K562 (cell line): Measurements from ENCODE around the gene CNPY4. TPM values are rescaled to one million over a fixed set of nuclear protein-coding genes. Genes with fewer than 3 reads are reported as not detected.

Source experiments
- BHLHE40 ChIP-seq: IDR thresholded peaks from 2 replicates; pipeline ENCODE4 v1.6.1; 2011; ENCODE audit warnings: low read length, improper control_type of control experiment
- BMI1 ChIP-seq: fragments of 150-350 bp; IDR thresholded peaks from 2 replicates; pipeline ENCODE4 v1.6.1; 2014; ENCODE audit warnings: low read length
- CBFA2T3 ChIP-seq: fragments of 450-650 bp; IDR thresholded peaks from 2 replicates; pipeline ENCODE4 v1.6.1; 2017
- DMBX1 ChIP-seq: fragments of 250-450 bp; sonication (Bioruptor Pico); IDR thresholded peaks from 2 replicates; pipeline ENCODE4 v1.8.0; 2022; ENCODE audit warnings: inconsistent platforms, mild to moderate bottlenecking, moderate library complexity, borderline replicate concordance
- ETS2 ChIP-seq: IDR thresholded peaks from 2 replicates; pipeline ENCODE4 v1.6.1; 2016; ENCODE audit warnings: borderline replicate concordance, missing genetic modification characterization, mild to moderate bottlenecking, moderate library complexity, missing compliant biosample characterization; ENCODE audit not compliant: poor library complexity, severe bottlenecking
- ETV6 ChIP-seq, 3 experiments: fragments of 150-350 bp in 1 of 3; sonication (generic) in 1 of 3; formaldehyde crosslinking in 1 of 3; IDR thresholded peaks; 2 replicates each; pipeline versions ENCODE4 v1.6.1 to v1.8.0; 2014 to 2022; ENCODE audit warnings: borderline replicate concordance in 2 of 3, low read depth in 2 of 3, antibody characterized with exemption in 1 of 3, low read length in 1 of 3, mild to moderate bottlenecking in 1 of 3, missing genetic modification reagents in 1 of 3
- FOXA3 ChIP-seq, 2 experiments: fragments of 450-650 bp in 1 of 2; sonication (generic) in 1 of 2; formaldehyde crosslinking; IDR thresholded peaks in 1 of 2; conservative IDR thresholded peaks in 1 of 2; 2 replicates each; pipeline versions ENCODE4 v1.4.0 to v1.8.0; 2020 to 2022; ENCODE audit warnings: mild to moderate bottlenecking in 2 of 2, missing genetic modification reagents in 1 of 2
- IRF2 ChIP-seq: sonication (generic); formaldehyde crosslinking; IDR thresholded peaks from 2 replicates; pipeline ENCODE4 v1.8.1; 2022; ENCODE audit warnings: mild to moderate bottlenecking, missing genetic modification reagents
- KAT8 ChIP-seq: fragments of 450-650 bp; IDR thresholded peaks from 2 replicates; pipeline ENCODE4 v1.6.1; 2016; ENCODE audit warnings: low read depth, mild to moderate bottlenecking
- KHSRP ChIP-seq: fragments of 450-650 bp; IDR thresholded peaks from 2 replicates; pipeline ENCODE4 v1.6.1; 2017
- MIER1 ChIP-seq: fragments of 450-650 bp; IDR thresholded peaks from 2 replicates; pipeline ENCODE4 v1.6.1; 2016; ENCODE audit warnings: antibody characterized with exemption, mild to moderate bottlenecking, low read depth
- MLLT1 ChIP-seq, 2 experiments: fragments of 450-650 bp; IDR thresholded peaks; 2 replicates each; pipeline ENCODE4 v1.6.1; 2016
- NEUROD1 ChIP-seq: fragments of 150-350 bp; IDR thresholded peaks from 2 replicates; pipeline ENCODE4 v1.6.1; 2014; ENCODE audit warnings: borderline replicate concordance, low read length, low read depth; ENCODE audit not compliant: partially characterized antibody
- NR1H2 ChIP-seq: sonication (generic); formaldehyde crosslinking; IDR thresholded peaks from 2 replicates; pipeline ENCODE4 v1.4.0; 2020; ENCODE audit warnings: mild to moderate bottlenecking, missing genetic modification reagents
- PHF21A ChIP-seq: fragments of 450-650 bp; IDR thresholded peaks from 2 replicates; pipeline ENCODE4 v1.6.1; 2017; ENCODE audit warnings: low read depth, borderline replicate concordance
- PYGO2 ChIP-seq: fragments of 450-650 bp; IDR thresholded peaks from 2 replicates; pipeline ENCODE4 v1.6.1; 2016; ENCODE audit warnings: mild to moderate bottlenecking, missing genetic modification characterization, moderate library complexity, missing compliant biosample characterization
- RFX1 ChIP-seq: fragments of 450-650 bp; IDR thresholded peaks from 2 replicates; pipeline ENCODE4 v1.6.1; 2016; ENCODE audit warnings: mild to moderate bottlenecking, moderate library complexity
- SMAD2 ChIP-seq: fragments of 150-350 bp; IDR thresholded peaks from 2 replicates; pipeline ENCODE4 v1.6.1; 2014; ENCODE audit warnings: low read depth, mild to moderate bottlenecking, low read length
- SP1 ChIP-seq: sonication (generic); formaldehyde crosslinking; IDR thresholded peaks from 2 replicates; pipeline ENCODE4 v1.8.1; 2022; ENCODE audit warnings: mild to moderate bottlenecking, missing genetic modification reagents
- USF1 ChIP-seq: sonication (generic); formaldehyde crosslinking; IDR thresholded peaks from 2 replicates; pipeline ENCODE4 v1.9.0; 2022; ENCODE audit warnings: mild to moderate bottlenecking, missing genetic modification reagents
- ZNF444 ChIP-seq: fragments of 250-450 bp; sonication (Bioruptor Pico); IDR thresholded peaks from 2 replicates; pipeline ENCODE4 v1.4.0; 2020; ENCODE audit warnings: mild to moderate bottlenecking, moderate library complexity
- ZNF583 ChIP-seq: fragments of 250-450 bp; sonication (Bioruptor Pico); IDR thresholded peaks from 2 replicates; pipeline ENCODE4 v1.4.0; 2020
- polyA plus RNA-seq, 8 experiments: library from polyadenylated mRNA; depleted of rRNA in 4 of 8; stranded (reverse) in 5 of 8; unstranded in 3 of 8; fragments of >200 nt; fragmentation: Nextera tagmentation in 2 of 8; fragmentation: Illumina TruSeq in 1 of 8; extraction: Ambion mirVana in 2 of 8; extraction: Trizol in 1 of 8; gene quantifications; 2 replicates each; pipeline versions ENCODE4 v1.2.1 to v1.2.3, GENCODE V29; 2011 to 2014; ENCODE audit warnings: inconsistent platforms in 1 of 8, missing spikeins in 1 of 8
- total RNA-seq, 7 experiments: library from RNA; depleted of rRNA in 6 of 7; stranded (reverse); fragments of >200 nt in 6 of 7; fragmentation: Illumina TruSeq in 2 of 7; extraction: Trizol in 2 of 7; gene quantifications; 2 replicates each; pipeline versions ENCODE4 v1.2.1 to v1.2.3, GENCODE V29; 2011 to 2021; ENCODE audit warnings: low replicate concordance in 1 of 7
- TF ChIP-seq, protein P1 (sequence below): sonication (generic); formaldehyde crosslinking; IDR thresholded peaks from 2 replicates; pipeline ENCODE4 v1.8.0; 2022; ENCODE audit warnings: missing genetic modification reagents, mild to moderate bottlenecking, borderline replicate concordance
- TF ChIP-seq, protein P2 (sequence below): sonication (generic); formaldehyde crosslinking; IDR thresholded peaks from 2 replicates; pipeline ENCODE4 v1.8.0; 2022; ENCODE audit warnings: mild to moderate bottlenecking, missing genetic modification reagents

The CNPY4 gene
- total and polyA plus RNA-seq, 9 of the 15 experiments (the other 6 are each of a cell fraction or from before 2014, with no cell fraction given), result 1.9 to 11.2 (median 7.0) TPM

DNA sequence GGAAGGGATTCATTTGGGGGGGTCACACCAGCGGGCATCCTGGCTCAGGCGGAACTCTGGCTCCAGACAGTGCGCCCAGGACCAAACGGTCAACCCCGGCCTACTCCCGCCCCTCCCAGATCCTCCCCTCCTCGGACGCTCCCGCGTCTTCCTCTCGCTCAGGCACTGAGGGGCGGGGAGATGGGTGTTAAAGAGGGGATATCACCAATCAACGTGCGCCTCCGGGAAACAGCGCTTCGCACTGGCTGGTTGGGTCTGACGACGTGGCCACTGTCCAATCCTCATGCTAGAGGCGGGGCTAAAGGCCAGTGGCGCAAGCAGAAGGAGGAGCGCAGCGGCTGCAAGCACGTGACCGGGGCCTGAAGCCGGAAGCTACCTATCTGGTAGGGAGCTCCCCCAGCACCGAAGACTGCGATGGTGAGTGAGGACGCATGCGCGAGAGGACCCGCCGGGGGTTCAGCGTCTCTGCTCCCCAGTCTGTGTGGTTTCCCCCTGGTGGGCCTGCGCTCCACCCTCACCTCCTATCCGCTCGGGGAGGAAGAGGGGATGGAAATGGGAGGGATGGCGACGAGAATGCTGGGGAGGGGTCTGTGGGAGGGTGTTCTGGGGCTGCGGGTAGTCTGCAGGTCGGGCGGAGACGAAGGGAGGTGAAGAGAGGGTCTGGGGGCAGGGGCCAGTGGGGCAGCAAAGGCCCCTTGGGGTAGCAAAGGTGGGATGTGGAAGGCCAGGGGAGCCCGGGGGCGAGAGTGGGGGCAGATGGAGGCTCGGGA is 29.3 kb downstream of the CNPY4 start, which contains the start of gene LAMTOR4 (continued):
- no peak for TF ChIP-seq ETS2
- TF ChIP-seq NEUROD1, result peak; percentile 99
- TF ChIP-seq CBFA2T3, result no peak
- no peak for TF ChIP-seq KHSRP
- TF ChIP-seq USF1, result peak; percentile 98
- TF ChIP-seq BHLHE40, result peak; percentile 99
- no peak for TF ChIP-seq RFX1
- TF ChIP-seq ZNF444 (CRISPR knock-in tag), result no peak
- no peak for TF ChIP-seq NR1H2
- no peak for TF ChIP-seq ETV6 (IDR thresholded peaks at IDR 0.05; ENCODE audit: borderline replicate concordance in 1 of 2, low read depth in 2 of 2, low read length in 1 of 2)
- no peak for TF ChIP-seq ETV6 (CRISPR knock-in tag; IDR thresholded peaks at IDR 0.05; ENCODE audit: borderline replicate concordance)
- peak; percentile 99 for TF ChIP-seq SP1
- no peak for TF ChIP-seq FOXA3 (CRISPR knock-in tag; conservative IDR thresholded peaks at IDR 0.05 in 1 of 2, IDR thresholded peaks at IDR 0.05 in 1 of 2)
- TF ChIP-seq IRF2 (CRISPR knock-in tag), result no peak
- TF ChIP-seq PHF21A, result no peak
- TF ChIP-seq DMBX1 (CRISPR knock-in tag), result no peak
- TF ChIP-seq MIER1, result peak; percentile 58; the same call in 1 of the 2 replicates
- TF ChIP-seq ZNF583 (CRISPR knock-in tag), result no peak
- no peak for TF ChIP-seq SMAD2
- no peak for TF ChIP-seq PYGO2
- TF ChIP-seq, protein P1, sequence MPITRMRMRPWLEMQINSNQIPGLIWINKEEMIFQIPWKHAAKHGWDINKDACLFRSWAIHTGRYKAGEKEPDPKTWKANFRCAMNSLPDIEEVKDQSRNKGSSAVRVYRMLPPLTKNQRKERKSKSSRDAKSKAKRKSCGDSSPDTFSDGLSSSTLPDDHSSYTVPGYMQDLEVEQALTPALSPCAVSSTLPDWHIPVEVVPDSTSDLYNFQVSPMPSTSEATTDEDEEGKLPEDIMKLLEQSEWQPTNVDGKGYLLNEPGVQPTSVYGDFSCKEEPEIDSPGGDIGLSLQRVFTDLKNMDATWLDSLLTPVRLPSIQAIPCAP (CRISPR knock-in tag), result no peak
- no peak for TF ChIP-seq KAT8
- TF ChIP-seq, protein P2, sequence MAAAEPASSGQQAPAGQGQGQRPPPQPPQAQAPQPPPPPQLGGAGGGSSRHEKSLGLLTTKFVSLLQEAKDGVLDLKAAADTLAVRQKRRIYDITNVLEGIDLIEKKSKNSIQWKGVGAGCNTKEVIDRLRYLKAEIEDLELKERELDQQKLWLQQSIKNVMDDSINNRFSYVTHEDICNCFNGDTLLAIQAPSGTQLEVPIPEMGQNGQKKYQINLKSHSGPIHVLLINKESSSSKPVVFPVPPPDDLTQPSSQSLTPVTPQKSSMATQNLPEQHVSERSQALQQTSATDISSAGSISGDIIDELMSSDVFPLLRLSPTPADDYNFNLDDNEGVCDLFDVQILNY (CRISPR knock-in tag), result no peak
- TF ChIP-seq MLLT1 (IDR thresholded peaks at IDR 0.05), result peak; percentile 58 to 73; a peak in 3 of 4 replicates
- no peak for TF ChIP-seq BMI1
